HepG2 (cell line): ENCODE measurements around the gene PDGFRB. TPM values are rescaled to one million over a fixed set of nuclear protein-coding genes. Genes with fewer than 3 reads are reported as not detected.

Experiments
- ARNT2 ChIP-seq: sonication (generic); formaldehyde crosslinking; IDR thresholded peaks from 2 replicates; pipeline ENCODE4 v1.8.0; 2022; ENCODE audit warnings: mild to moderate bottlenecking, low read depth, missing genetic modification reagents, moderate library complexity
- DZIP1 ChIP-seq: sonication (generic); formaldehyde crosslinking; IDR thresholded peaks from 2 replicates; pipeline ENCODE4 v1.5.0; 2020; ENCODE audit warnings: mild to moderate bottlenecking, missing genetic modification reagents
- ZBTB40 ChIP-seq, 2 experiments: fragments of 450-650 bp in 1 of 2; sonication (generic) in 1 of 2; formaldehyde crosslinking in 1 of 2; IDR thresholded peaks; 2 replicates each; pipeline versions ENCODE4 v1.6.1 to v1.8.0; 2016 to 2022; ENCODE audit warnings: antibody characterized with exemption in 1 of 2, mild to moderate bottlenecking in 1 of 2, missing genetic modification reagents in 1 of 2
- ZMYM2 ChIP-seq: sonication (generic); formaldehyde crosslinking; IDR thresholded peaks from 2 replicates; pipeline ENCODE4 v1.8.0; 2022; ENCODE audit warnings: mild to moderate bottlenecking, missing genetic modification reagents
- ZNF496 ChIP-seq: sonication (generic); formaldehyde crosslinking; IDR thresholded peaks from 2 replicates; pipeline ENCODE4 v1.8.1; 2023; ENCODE audit warnings: mild to moderate bottlenecking, moderate library complexity, missing genetic modification reagents; ENCODE audit not compliant: insufficient replicate concordance
- ZNF567 ChIP-seq: sonication (generic); formaldehyde crosslinking; IDR thresholded peaks from 2 replicates; pipeline ENCODE4 v1.8.1; 2023; ENCODE audit warnings: mild to moderate bottlenecking, missing genetic modification reagents, borderline replicate concordance
- ZNF580 ChIP-seq: IDR thresholded peaks from 2 replicates; pipeline ENCODE4 v1.6.1; 2016; ENCODE audit warnings: low read depth, borderline replicate concordance
- ZNF614 ChIP-seq: IDR thresholded peaks from 2 replicates; pipeline ENCODE4 v1.6.1; 2018; ENCODE audit warnings: missing biosample characterization, missing genetic modification reagents, inconsistent platforms, borderline replicate concordance
- ZNF646 ChIP-seq: sonication (generic); formaldehyde crosslinking; IDR thresholded peaks from 2 replicates; pipeline ENCODE4 v1.9.0; 2021; ENCODE audit warnings: mild to moderate bottlenecking, missing genetic modification reagents
- ZSCAN12 ChIP-seq: sonication (generic); formaldehyde crosslinking; IDR thresholded peaks from 2 replicates; pipeline ENCODE4 v1.9.0; 2021; ENCODE audit warnings: mild to moderate bottlenecking, missing genetic modification reagents
- polyA plus RNA-seq, 8 experiments: library from polyadenylated mRNA; depleted of rRNA in 3 of 8; stranded (reverse) in 7 of 8; unstranded in 1 of 8; fragments of >200 nt; fragmentation: Illumina TruSeq in 4 of 8; extraction: Trizol in 4 of 8; gene quantifications; 2 replicates each; pipeline versions ENCODE4 v1.2.1 to v1.2.3, GENCODE V29; 2011 to 2016; ENCODE audit warnings: low read depth in 4 of 8, missing spikeins in 1 of 8, mixed read lengths in 1 of 8; ENCODE audit not compliant: insufficient read depth in 1 of 8
- total RNA-seq, 5 experiments: library from RNA; depleted of rRNA; stranded (reverse); fragments of >200 nt; fragmentation: Illumina TruSeq; extraction: Trizol; gene quantifications; 2 replicates each; pipeline ENCODE4 v1.2.3, GENCODE V29; 2016; ENCODE audit warnings: low read depth in 1 of 5

The PDGFRB gene
- total and polyA plus RNA-seq, 2 of the 13 experiments (the other 11 are each of a cell fraction or from before 2014, with no cell fraction given) = 4.0 to 21.0 TPM

GRCh38 chr5:150142959-150143349 is 12.7 kb downstream of the PDGFRB start (continued):
- no peak for TF ChIP-seq ZBTB40 (IDR thresholded peaks at IDR 0.05)
- peak; percentile 35; the same call in 1 of the 2 replicates for TF ChIP-seq ZBTB40 (CRISPR knock-in tag; IDR thresholded peaks at IDR 0.05)
- TF ChIP-seq ZNF567 = no peak
- TF ChIP-seq DZIP1 (CRISPR knock-in tag) = no peak
- no peak for TF ChIP-seq ZNF614 (CRISPR knock-in tag)
- no peak for TF ChIP-seq ZNF496 (CRISPR knock-in tag)
- no peak for TF ChIP-seq ZSCAN12 (CRISPR knock-in tag)
- TF ChIP-seq ARNT2 (CRISPR knock-in tag) = no peak
- TF ChIP-seq ZMYM2 (CRISPR knock-in tag) = no peak
- no peak for TF ChIP-seq ZNF580 (CRISPR knock-in tag)
- 0 out of 2 replicates have a peak, but pooled peaks have one; percentile 43 for TF ChIP-seq ZNF646 (CRISPR knock-in tag)
